K562 (cell line): ENCODE measurements around the gene OSBPL10. TPM values are rescaled to one million over a fixed set of nuclear protein-coding genes. Genes with fewer than 3 reads are reported as not detected.

Experiments used
- ATAC-seq: fragments of 200-7000 bp; cut with Tn5 transposase; 3 replicates; pipeline ENCODE4 v1.9.1; 2020; ENCODE audit warnings: moderate library complexity
- BruUV-seq: library from RNA; stranded (reverse); fragments of 400-500 nt; replicated peaks from 2 replicates; lab custom pipeline; 2021; lab: Mats Ljungman, UMichigan
- CTCF ChIA-PET: fragments of 300-600 bp; formaldehyde crosslinking; extraction: SDS; loops from one replicate; lab custom pipeline; 2021; ENCODE audit warnings: low intra/inter-chr PET ratio; lab: Yijun Ruan, JAX
- POLR2A ChIA-PET: fragments of 300-600, 350-650 bp; sonication (Branson Sonifier 250); formaldehyde crosslinking; extraction: SDS; loops from one replicate; lab custom pipeline; 2021; ENCODE audit warnings: antibody characterized with exemption, inconsistent platforms; lab: Yijun Ruan, JAX
- DNase-seq, 4 experiments: peaks; one replicate each; pipeline versions ENCODE4 v3.0.0 to v3.0.0-alpha.2; 2011 to 2018; ENCODE audit warnings: low spot score in 3 of 4, mixed read lengths in 3 of 4; ENCODE audit errors: extremely low read depth in 1 of 4
- FAIRE-seq: peaks from 2 replicates; lab custom pipeline; 2011; peaks lifted over from hg19 to GRCh38; lab: Jason Lieb, UNC
- H2AFZ ChIP-seq: 2 replicates; pipeline ENCODE4 v1.6.0; 2011; ENCODE audit warnings: low read depth, low read length, control low read depth, inconsistent platforms
- H3K27ac ChIP-seq: fragments of 200-600 bp; 3 replicates; pipeline ENCODE4 v1.8.0; 2011; ENCODE audit warnings: low read depth, mild to moderate bottlenecking, control low read depth, inconsistent platforms, low read length, moderate library complexity, mixed read lengths; ENCODE audit errors: extremely low read depth
- H3K27me3 ChIP-seq, 2 experiments: fragments of 300-600 bp in 1 of 2; 2 replicates in 1 of 2; 3 replicates in 1 of 2; pipeline versions ENCODE4 v1.6.0 to v1.8.0; 2011; ENCODE audit warnings: inconsistent platforms in 2 of 2, low read length in 2 of 2, mild to moderate bottlenecking in 1 of 2, mixed read lengths in 1 of 2, moderate library complexity in 1 of 2; ENCODE audit not compliant: control insufficient read depth in 2 of 2, insufficient read depth in 2 of 2
- H3K36me3 ChIP-seq: fragments of 300-600 bp; 3 replicates; pipeline ENCODE4 v1.8.0; 2011; ENCODE audit warnings: mild to moderate bottlenecking, low read length, inconsistent platforms; ENCODE audit not compliant: control insufficient read depth, insufficient read depth
- H3K4me1 ChIP-seq, 2 experiments: fragments of 200-600 bp in 1 of 2; replicated peaks in 1 of 2; 2 replicates in 1 of 2; 3 replicates in 1 of 2; pipeline versions ENCODE4 v1.5.1 to v1.8.0; 2011; ENCODE audit warnings: inconsistent platforms in 2 of 2, low read length in 2 of 2, mild to moderate bottlenecking in 1 of 2, mixed read lengths in 1 of 2, moderate library complexity in 1 of 2; ENCODE audit not compliant: control insufficient read depth in 2 of 2, insufficient read depth in 2 of 2
- H3K4me2 ChIP-seq: 2 replicates; pipeline ENCODE4 v1.6.1; 2011; ENCODE audit warnings: low read length, control low read depth, inconsistent platforms, mixed read lengths; ENCODE audit not compliant: insufficient read depth
- H3K4me3 ChIP-seq: fragments of 200-600 bp; sonication (generic), shearing (Covaris generic); 2 replicates; pipeline ENCODE4 v1.5.1; 2016; ENCODE audit warnings: control low read depth, inconsistent platforms
- H3K79me2 ChIP-seq: fragments of 200-600 bp; 3 replicates; pipeline ENCODE4 v1.8.0; 2011; ENCODE audit warnings: low read length, inconsistent platforms; ENCODE audit not compliant: control insufficient read depth, insufficient read depth
- H3K9ac ChIP-seq, 2 experiments: 2 replicates each; pipeline versions ENCODE4 v1.6.0 to v1.6.1; 2011; ENCODE audit warnings: low read depth in 2 of 2, low read length in 2 of 2, control low read depth in 1 of 2, inconsistent platforms in 1 of 2, mild to moderate bottlenecking in 1 of 2, mixed read lengths in 1 of 2; ENCODE audit not compliant: insufficient read depth in 1 of 2
- H3K9me1 ChIP-seq: one replicate; pipeline ENCODE4 v1.6.0; 2011; ENCODE audit warnings: inconsistent platforms, mild to moderate bottlenecking, low read length, moderate library complexity; ENCODE audit not compliant: control insufficient read depth, insufficient read depth
- H3K9me3 ChIP-seq: replicated peaks from 2 replicates; pipeline ENCODE4 v1.5.1; 2011; ENCODE audit warnings: low read depth, low read length, inconsistent platforms; ENCODE audit not compliant: control insufficient read depth, insufficient read depth
- H4K20me1 ChIP-seq: replicated peaks from 2 replicates; pipeline ENCODE4 v1.6.1; 2011; ENCODE audit warnings: low read length, inconsistent platforms, mixed read lengths; ENCODE audit not compliant: control insufficient read depth, insufficient read depth
- NCOA4 ChIP-seq: fragments of 450-650 bp; IDR thresholded peaks from 2 replicates; pipeline ENCODE4 v1.6.1; 2018; ENCODE audit warnings: mild to moderate bottlenecking; ENCODE audit not compliant: partially characterized antibody
- TOE1 ChIP-seq, 2 experiments: fragments of 450-650 bp in 1 of 2; sonication (generic) in 1 of 2; formaldehyde crosslinking in 1 of 2; IDR thresholded peaks; 2 replicates each; pipeline versions ENCODE4 v1.7.1 to v1.8.0; 2016 to 2022; ENCODE audit warnings: borderline replicate concordance in 2 of 2, mild to moderate bottlenecking in 2 of 2, antibody characterized with exemption in 1 of 2, inconsistent platforms in 1 of 2, low read depth in 1 of 2, missing genetic modification reagents in 1 of 2, moderate library complexity in 1 of 2
- WGBS: fragments of 100-300 bp; shearing (Covaris generic); methylation state at CpG from one replicate; pipeline ENCODE4 v1.1.6; 2016; ENCODE audit warnings: low coverage, mixed read lengths; ENCODE audit not compliant: insufficient coverage; ENCODE audit errors: missing lambda C conversion rate; 5-methylcytosine and 5-hydroxymethylcytosine counted together
- in situ Hi-C: fragments of 300-500 bp; cut with MboI; formaldehyde crosslinking; loops from 4 replicates; pipeline ENCODE4 v1.15.0; 2018; ENCODE audit warnings: inconsistent platforms, mixed read lengths
- intact Hi-C: fragments of 100-400 bp; cut with micrococcal nuclease; formaldehyde crosslinking; loops from 2 replicates; pipeline ENCODE4 v1.14.2; 2022
- polyA plus RNA-seq, 8 experiments: library from polyadenylated mRNA; depleted of rRNA in 4 of 8; stranded (reverse) in 5 of 8; unstranded in 3 of 8; fragments of >200 nt; fragmentation: Nextera tagmentation in 2 of 8; fragmentation: Illumina TruSeq in 1 of 8; extraction: Ambion mirVana in 2 of 8; extraction: Trizol in 1 of 8; gene quantifications; 2 replicates each; pipeline versions ENCODE4 v1.2.1 to v1.2.3, GENCODE V29; 2011 to 2014; ENCODE audit warnings: inconsistent platforms in 1 of 8, missing spikeins in 1 of 8
- total RNA-seq, 7 experiments: library from RNA; depleted of rRNA in 6 of 7; stranded (reverse); fragments of >200 nt in 6 of 7; fragmentation: Illumina TruSeq in 2 of 7; extraction: Trizol in 2 of 7; gene quantifications; 2 replicates each; pipeline versions ENCODE4 v1.2.1 to v1.2.3, GENCODE V29; 2011 to 2021; ENCODE audit warnings: low replicate concordance in 1 of 7
- TF ChIP-seq, protein P1 (sequence below), 2 experiments: fragments of 450-650 bp in 1 of 2; sonication (generic) in 1 of 2; formaldehyde crosslinking in 1 of 2; IDR thresholded peaks; 2 replicates each; pipeline versions ENCODE4 v1.7.1 to v1.9.0; 2016 to 2022; ENCODE audit warnings: inconsistent platforms in 1 of 2, mild to moderate bottlenecking in 1 of 2, missing genetic modification reagents in 1 of 2

OSBPL10 gene
- total and polyA plus RNA-seq, 9 of the 15 experiments (the other 6 are each of a cell fraction or from before 2014, with no cell fraction given), result 0.03 to 0.19 (median 0.14) TPM; not detected in 2

GRCh38 chr3:31997500-31997899, 16.4 kb upstream of the OSBPL10 start:
- DNase-seq (no peak), ATAC-seq (no peak)
- no peak overlapping the region for H3K9ac ChIP-seq
- ChIA-PET CTCF (no interaction called here), POLR2A (no interaction called here)
- intact Hi-C loops, result no loop called here
- H3K9me3 ChIP-seq, result no peaks in the 10 kb centered on the region
- H3K79me2 ChIP-seq, result no peaks in the 10 kb centered on the region
- H2AFZ ChIP-seq, result no peak overlapping the region
- in situ Hi-C loops, result no loop called here
- no peaks in the 10 kb centered on the region for H3K9me1 ChIP-seq
- no peaks in the 10 kb centered on the region for H4K20me1 ChIP-seq
- peaks cover 0 to 5% of the 10 kb centered on the region in 2 experiments; a peak in 2 of 5 replicates for H3K27me3 ChIP-seq
- H3K4me1 ChIP-seq, result no peaks in the 10 kb centered on the region; a peak in 1 of 5 replicates
- 0% methylated on average over 6 of the region's 6 CpGs for WGBS
- H3K4me3 ChIP-seq, result no peak overlapping the region
- BruUV-seq, result no TSS peak
- no peaks in the 10 kb centered on the region for H3K36me3 ChIP-seq
- TF ChIP-seq TOE1 (IDR thresholded peaks at IDR 0.05; ENCODE audit: borderline replicate concordance) (no peak), TOE1 (CRISPR knock-in tag; IDR thresholded peaks at IDR 0.05; ENCODE audit: borderline replicate concordance, low read depth) (no peak), NCOA4 (no peak)
- TF ChIP-seq, protein P1, sequence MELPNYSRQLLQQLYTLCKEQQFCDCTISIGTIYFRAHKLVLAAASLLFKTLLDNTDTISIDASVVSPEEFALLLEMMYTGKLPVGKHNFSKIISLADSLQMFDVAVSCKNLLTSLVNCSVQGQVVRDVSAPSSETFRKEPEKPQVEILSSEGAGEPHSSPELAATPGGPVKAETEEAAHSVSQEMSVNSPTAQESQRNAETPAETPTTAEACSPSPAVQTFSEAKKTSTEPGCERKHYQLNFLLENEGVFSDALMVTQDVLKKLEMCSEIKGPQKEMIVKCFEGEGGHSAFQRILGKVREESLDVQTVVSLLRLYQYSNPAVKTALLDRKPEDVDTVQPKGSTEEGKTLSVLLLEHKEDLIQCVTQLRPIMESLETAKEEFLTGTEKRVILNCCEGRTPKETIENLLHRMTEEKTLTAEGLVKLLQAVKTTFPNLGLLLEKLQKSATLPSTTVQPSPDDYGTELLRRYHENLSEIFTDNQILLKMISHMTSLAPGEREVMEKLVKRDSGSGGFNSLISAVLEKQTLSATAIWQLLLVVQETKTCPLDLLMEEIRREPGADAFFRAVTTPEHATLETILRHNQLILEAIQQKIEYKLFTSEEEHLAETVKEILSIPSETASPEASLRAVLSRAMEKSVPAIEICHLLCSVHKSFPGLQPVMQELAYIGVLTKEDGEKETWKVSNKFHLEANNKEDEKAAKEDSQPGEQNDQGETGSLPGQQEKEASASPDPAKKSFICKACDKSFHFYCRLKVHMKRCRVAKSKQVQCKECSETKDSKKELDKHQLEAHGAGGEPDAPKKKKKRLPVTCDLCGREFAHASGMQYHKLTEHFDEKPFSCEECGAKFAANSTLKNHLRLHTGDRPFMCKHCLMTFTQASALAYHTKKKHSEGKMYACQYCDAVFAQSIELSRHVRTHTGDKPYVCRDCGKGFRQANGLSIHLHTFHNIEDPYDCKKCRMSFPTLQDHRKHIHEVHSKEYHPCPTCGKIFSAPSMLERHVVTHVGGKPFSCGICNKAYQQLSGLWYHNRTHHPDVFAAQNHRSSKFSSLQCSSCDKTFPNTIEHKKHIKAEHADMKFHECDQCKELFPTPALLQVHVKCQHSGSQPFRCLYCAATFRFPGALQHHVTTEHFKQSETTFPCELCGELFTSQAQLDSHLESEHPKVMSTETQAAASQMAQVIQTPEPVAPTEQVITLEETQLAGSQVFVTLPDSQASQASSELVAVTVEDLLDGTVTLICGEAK (IDR thresholded peaks at IDR 0.05), result no peak
- TF ChIP-seq, protein P1 (CRISPR knock-in tag; IDR thresholded peaks at IDR 0.05), result no peak
- TF ChIP-seq, all 486 proteins: peak for 0
- Histone ChIP-seq H3K27ac (no peak overlapping the region), H3K4me2 (no peak overlapping the region)
- FAIRE-seq, result no peak
